IPS-11a (cell line): Measurements from ENCODE around the gene TUBGCP2.

Experiments
- H3K4me3 ChIP-seq: one replicate; pipeline ENCODE4 v1.5.1; 2013; ENCODE audit warnings: low read depth, low read length, control low read depth

The TUBGCP2 gene, protein sequence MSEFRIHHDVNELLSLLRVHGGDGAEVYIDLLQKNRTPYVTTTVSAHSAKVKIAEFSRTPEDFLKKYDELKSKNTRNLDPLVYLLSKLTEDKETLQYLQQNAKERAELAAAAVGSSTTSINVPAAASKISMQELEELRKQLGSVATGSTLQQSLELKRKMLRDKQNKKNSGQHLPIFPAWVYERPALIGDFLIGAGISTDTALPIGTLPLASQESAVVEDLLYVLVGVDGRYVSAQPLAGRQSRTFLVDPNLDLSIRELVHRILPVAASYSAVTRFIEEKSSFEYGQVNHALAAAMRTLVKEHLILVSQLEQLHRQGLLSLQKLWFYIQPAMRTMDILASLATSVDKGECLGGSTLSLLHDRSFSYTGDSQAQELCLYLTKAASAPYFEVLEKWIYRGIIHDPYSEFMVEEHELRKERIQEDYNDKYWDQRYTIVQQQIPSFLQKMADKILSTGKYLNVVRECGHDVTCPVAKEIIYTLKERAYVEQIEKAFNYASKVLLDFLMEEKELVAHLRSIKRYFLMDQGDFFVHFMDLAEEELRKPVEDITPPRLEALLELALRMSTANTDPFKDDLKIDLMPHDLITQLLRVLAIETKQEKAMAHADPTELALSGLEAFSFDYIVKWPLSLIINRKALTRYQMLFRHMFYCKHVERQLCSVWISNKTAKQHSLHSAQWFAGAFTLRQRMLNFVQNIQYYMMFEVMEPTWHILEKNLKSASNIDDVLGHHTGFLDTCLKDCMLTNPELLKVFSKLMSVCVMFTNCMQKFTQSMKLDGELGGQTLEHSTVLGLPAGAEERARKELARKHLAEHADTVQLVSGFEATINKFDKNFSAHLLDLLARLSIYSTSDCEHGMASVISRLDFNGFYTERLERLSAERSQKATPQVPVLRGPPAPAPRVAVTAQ

GRCh38 chr10:133308421-133309099, at the start of gene TUBGCP2, which contains the start of gene ZNF511:
Gene TUBGCP2 (minus strand): TSS chr10:133308872. CDS start chr10:133302941, 5,931 bp downstream.
Gene ZNF511 (plus strand): TSS chr10:133308914. CDS start chr10:133308944, 30 bp downstream.
- H3K4me3 ChIP-seq = peak within 1 kb of the TSS; percentile 69

DNA sequence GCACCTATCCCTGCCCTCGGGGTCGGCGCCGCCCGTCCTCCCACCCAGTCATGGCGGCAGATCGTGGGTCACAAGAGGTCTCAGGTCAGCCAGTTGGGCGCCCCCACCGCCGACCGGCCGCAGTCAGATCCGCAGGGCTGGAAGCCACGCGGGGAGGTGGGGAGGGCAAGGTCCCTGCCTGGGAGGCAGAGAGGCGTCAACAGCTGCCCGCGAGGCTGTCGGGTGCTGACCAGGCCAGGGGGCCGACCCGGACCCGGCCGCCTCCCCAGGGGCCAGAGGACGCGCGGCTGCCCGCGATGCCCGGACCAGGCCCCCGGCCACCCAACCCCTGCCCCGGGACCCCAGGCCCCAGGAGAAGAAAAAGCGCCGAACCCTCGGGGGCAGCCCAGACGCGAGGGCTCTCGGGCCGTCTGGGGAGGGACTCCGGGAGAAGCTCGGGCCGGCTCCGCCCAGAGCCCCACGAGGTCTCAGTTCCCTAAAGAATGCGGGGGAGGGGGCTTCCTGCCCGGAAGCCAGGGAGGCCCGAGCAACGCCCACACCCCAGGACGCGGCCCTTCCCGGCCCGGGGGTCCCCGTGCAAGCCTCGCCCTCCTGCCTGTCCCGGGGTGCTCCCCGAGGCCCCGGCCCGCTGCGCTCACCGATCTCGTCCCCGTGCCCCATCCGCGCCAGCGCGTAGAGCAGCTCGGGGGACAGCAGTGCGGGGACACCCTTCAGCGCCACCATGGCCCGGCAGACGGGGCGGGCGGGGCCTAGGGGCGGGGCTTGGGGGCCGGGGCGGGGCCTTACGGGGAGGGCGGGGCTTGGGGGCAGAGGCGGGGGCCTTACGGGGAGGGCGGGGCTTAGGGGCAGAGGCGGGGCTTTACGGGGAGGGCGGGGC, 48.9 kb upstream of the TUBGCP2 start, which contains the start of gene FUOM:
TSS of gene FUOM (minus strand) at position 735 of the 877 bp plus-strand sequence. CDS start at position 723, 12 bp downstream.
- H3K4me3 ChIP-seq = peak within 1 kb of the TSS; percentile 67

DNA sequence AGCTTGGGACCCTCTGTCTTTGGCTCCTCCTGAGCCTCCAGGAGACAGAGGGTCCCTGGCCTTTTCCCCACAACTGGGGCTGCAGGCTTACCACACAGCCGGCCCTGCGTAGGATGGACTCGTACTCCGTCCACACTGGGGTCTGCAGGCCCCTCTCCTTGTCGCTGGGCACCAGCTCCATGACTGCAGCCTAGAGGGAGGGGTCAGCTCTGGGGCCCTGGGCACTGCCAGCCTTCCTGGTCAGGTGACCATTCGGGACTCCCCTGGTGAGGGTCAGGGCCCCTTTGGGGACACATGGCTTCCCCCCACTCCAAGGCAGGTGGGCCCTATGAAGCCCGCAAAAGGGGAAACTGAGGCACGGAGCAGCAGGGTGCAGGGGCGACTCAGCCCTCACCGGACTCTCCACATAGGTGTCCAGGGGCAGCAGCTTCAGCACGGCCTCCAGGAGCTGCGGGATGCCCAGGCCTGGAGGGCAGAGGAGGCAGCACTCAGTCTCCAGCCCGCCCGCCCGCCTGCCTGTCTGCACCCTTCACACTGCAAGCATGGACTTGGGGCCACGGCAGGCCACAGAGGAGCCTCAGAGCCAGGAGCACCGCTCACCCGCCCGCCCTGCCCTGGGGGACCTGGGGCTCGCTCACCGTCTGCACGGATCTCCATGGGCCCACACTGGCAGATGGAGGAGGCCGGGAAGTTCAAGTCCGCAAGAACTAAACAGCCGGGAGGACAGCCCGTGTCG, 48.0 kb upstream of the TUBGCP2 start:
- peak overlapping the region; percentile 67 for H3K4me3 ChIP-seq

DNA sequence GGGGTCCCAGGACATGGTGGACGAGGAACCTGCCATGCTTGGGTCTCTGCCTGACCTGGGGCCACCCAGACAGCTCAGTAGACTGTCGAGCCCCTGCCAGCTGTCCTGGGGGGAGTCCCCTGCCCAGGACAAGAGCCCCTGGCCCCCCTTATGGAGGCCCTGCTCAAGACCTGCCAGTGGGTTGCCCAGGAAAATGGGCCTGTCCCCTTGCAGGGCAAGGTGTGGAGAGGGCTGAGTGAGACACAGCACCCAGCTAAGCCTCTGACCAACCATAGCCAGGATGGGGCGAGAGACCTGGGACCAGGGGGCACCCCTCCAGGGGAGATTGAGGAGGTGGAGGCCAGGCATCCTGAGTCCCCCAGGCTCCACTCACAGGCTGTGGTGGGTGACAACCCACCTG, 47.3 kb upstream of the TUBGCP2 start:
- no peak overlapping the region for H3K4me3 ChIP-seq

- no peak overlapping the region for H3K4me3 ChIP-seq
Observed at GRCh38 chr10:133355266-133355665, 46.6 kb upstream of the TUBGCP2 start.

DNA sequence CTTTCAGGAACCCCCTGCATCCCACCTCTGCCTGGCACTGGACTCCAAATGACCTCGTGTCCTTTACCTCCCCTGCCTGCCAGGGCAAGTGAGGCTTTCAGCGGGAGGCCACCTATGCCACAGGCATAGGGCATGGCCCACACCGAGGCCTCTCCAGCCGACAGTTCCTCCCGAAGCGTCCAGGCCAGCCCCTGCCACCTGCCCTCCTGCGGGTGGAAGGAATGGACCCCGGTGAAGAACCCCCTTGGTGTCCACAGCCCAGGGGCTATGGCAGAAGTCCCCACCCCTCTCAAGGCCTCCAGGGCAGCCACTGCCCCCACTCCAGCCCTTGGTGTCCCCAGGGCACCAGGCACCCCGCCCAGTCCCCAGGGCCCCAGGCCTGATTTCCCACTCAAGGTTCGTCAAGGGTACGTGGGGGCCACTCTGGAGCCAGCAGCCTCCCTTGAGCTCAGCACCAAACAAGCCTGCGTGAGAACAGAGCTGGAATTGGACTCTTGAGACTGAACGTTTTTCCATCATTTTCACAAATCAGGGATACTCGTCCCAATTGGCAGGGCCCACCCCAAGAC, 46.1 kb upstream of the TUBGCP2 start:
- no peak overlapping the region for H3K4me3 ChIP-seq

DNA sequence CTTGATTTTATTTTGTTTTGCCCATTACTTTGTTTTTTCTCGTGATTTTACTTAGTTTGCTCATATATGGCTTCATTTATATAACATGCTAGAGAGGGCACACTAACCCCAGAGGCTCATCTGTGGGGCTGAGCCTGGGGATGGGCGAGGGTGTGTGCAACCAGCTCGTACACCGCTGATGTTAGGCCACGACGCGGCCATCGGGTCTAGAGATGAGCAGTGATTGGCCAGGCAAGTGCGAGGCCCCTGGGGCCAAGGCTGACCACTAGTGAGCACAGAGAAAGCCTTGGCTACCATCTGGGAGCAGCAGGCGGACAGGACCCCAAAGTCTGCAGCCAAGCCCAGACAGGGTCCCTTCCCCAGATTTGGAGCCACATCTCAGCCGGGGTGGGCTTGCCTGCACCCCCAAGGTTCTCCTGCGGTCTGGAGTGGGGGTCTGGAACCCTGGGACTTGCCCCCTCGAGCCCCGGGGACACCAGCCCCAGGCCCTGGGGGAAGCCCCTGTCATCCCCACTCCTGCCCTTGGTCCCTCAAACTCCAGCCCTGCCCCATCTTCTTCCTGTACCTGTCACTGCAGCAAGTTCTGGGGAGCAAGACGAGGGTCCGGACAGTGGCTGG, 45.4 kb upstream of the TUBGCP2 start:
- no peak overlapping the region for H3K4me3 ChIP-seq

DNA sequence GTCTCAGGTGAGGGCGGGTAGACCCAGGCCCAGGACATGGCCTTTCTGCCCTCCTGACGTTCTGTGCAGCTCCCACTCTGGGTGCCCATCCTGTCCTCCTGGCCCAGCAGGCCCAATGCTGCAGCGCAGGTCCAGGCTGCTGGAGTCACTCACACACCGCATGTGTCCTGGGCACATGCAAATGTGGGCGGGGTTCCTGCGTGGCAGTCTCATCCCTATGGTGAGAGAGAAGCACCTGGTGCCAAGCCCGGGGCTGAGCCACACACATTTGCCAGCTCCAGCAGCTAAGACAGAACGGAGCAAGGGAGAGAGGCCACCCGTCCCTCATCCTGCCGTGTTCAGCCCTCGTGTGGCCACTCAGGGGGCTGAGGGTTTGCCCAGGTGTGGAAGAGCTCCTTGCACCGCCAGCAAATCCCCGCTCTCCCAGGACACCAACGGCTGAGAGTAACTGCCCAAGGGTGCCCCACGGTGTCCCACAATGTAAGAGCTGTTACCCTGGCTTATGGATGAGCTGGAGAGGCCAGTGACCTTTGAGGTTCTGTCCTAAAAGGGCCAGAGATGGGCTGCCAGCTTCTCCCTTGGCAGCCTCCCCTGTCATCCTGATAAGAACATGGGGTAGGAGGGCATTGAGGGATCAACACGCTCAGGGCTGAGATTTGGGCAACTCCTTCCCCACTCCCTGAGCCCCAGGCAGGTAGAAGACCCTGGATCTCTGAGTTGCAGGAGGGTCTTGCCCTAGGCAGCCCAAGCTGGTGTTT, 44.7 kb upstream of the TUBGCP2 start:
- no peak overlapping the region for H3K4me3 ChIP-seq

GRCh38 chr10:133351408-133352318, 43.0 kb upstream of the TUBGCP2 start:
- no peak overlapping the region for H3K4me3 ChIP-seq

GRCh38 chr10:133350950-133351329, 42.3 kb upstream of the TUBGCP2 start:
- no peak overlapping the region for H3K4me3 ChIP-seq

DNA sequence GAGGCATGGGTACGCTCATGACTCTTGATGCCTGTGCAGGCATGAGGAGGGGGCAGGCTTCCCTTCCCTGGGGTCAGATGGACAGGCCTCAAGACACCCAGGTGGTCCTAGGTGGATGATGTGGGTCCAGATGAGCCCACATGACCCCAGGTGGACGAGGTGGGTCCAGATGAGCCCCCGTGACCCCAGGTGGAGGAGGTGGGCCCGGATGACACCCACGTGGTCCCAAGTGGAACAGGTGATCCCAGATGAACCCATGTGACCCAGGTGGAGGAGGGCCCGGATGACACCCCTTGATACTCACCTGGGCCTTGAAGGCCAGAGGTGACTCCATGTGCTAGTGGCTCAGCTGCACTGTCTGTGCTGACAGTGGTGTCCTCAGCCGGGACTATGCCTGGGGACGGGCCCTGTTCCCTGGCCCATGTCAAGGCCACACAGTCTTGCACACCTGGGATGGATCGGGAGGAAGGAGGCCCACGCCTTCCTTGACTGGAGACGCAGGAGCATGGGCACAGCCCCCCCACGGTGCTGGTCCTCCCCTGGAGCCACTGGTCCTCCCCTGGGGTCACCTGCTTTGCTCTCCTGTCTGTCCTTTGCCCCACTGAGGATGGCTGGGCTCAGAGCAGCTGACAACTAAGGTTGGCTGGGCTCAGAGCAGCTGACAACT, 41.7 kb upstream of the TUBGCP2 start:
- H3K4me3 ChIP-seq = no peak overlapping the region

GRCh38 chr10:133349577-133350011, 40.9 kb upstream of the TUBGCP2 start:
- H3K4me3 ChIP-seq = no peak overlapping the region

GRCh38 chr10:133349160-133349568, 40.5 kb upstream of the TUBGCP2 start:
- no peak overlapping the region for H3K4me3 ChIP-seq

DNA sequence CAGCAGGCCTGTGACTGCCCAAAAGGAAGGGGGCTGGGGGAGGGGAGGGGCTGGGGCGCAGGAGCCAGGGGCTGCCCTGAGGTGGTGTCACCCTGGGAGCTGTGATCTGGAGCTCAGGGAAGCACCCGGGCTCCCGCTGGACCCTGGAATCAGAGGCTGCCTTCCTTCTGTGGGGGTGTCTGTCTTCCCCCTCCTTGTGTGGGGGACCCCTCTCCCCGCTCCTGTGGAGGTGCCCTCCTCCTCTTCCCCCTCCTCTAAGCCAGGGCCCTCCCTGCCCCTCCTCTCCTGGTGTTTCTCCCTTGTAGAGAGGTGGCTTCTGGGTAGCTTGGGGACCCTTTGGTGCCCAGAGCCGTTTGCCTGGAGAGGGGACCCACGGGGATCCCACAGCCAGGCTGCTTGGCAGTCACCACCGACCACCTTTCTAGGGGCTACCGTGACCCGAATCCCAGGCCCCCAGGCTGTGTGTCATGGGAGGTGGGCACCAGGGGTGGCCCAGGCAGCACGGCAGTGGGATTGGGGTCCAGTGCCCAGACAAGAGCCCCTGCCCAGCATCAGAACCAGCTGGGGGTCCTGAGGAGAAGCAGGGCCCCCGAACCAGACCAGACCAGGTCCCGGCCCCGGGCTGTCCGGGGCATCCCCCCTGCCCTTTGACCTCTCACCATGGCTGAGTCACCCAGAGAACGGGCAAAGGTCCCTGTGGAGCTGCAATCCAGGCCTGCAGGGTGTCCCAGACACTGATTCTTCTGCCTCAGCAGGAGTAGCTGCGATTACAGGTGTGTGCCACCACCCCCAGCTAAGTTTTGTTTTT, 39.2 kb upstream of the TUBGCP2 start:
- no peak overlapping the region for H3K4me3 ChIP-seq

DNA sequence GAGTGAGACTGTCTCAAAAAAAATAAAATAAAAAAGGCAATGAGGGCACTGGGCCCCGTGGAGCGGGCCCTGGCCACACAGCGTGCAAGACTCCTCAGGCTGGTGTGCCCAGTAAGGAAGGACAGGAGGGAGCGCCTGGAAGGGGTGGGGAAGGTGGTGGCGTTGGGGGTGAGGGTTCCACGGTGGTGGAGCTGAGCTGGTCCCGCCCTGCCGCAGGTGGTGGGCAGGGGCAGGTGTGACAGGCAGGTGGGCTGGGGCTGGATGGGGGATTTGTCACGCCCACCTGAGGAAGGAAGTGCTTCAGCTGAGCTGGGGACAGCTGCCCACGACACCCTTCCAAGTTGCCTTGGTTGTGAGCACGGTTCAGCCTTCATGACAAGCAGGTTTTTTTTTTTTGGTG, 37.7 kb upstream of the TUBGCP2 start:
- H3K4me3 ChIP-seq = no peak overlapping the region
